Endothelial cell of umbilical vein (primary cell): ENCODE results near the gene TSKU.

Experiments used
- GATA2 ChIP-seq: IDR thresholded peaks from 2 replicates; pipeline ENCODE4 v1.7.0; 2011; ENCODE audit warnings: low read depth, mild to moderate bottlenecking, moderate library complexity, mixed read lengths, low read length; ENCODE audit not compliant: insufficient read length, insufficient read depth
- POLR2A ChIP-seq: IDR thresholded peaks from 2 replicates; pipeline ENCODE4 v1.6.1; 2012; ENCODE audit warnings: low read depth, mild to moderate bottlenecking, control low read depth, low read length
- TF ChIP-seq, protein P1 (sequence below), 2 donors: IDR thresholded peaks; 1 replicate in 1 of 2; 2 replicates in 1 of 2; pipeline ENCODE4 v1.5.1; 2011; ENCODE audit warnings: low read length in 2 of 2, mild to moderate bottlenecking in 2 of 2, moderate library complexity in 2 of 2, control low read depth in 1 of 2, inconsistent platforms in 1 of 2, low read depth in 1 of 2; ENCODE audit not compliant: insufficient read depth in 1 of 2; ENCODE audit errors: extremely low read depth in 1 of 2
- TF ChIP-seq, protein P2 (sequence below): IDR thresholded peaks from 2 replicates; pipeline ENCODE4 v1.6.1; 2011; ENCODE audit not compliant: insufficient read depth, insufficient read length

GRCh38 chr11:76814414-76814813 lies 31.3 kb downstream of the TSKU start:
- TF ChIP-seq, protein P1, sequence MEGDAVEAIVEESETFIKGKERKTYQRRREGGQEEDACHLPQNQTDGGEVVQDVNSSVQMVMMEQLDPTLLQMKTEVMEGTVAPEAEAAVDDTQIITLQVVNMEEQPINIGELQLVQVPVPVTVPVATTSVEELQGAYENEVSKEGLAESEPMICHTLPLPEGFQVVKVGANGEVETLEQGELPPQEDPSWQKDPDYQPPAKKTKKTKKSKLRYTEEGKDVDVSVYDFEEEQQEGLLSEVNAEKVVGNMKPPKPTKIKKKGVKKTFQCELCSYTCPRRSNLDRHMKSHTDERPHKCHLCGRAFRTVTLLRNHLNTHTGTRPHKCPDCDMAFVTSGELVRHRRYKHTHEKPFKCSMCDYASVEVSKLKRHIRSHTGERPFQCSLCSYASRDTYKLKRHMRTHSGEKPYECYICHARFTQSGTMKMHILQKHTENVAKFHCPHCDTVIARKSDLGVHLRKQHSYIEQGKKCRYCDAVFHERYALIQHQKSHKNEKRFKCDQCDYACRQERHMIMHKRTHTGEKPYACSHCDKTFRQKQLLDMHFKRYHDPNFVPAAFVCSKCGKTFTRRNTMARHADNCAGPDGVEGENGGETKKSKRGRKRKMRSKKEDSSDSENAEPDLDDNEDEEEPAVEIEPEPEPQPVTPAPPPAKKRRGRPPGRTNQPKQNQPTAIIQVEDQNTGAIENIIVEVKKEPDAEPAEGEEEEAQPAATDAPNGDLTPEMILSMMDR (IDR thresholded peaks at IDR 0.05; ENCODE audit: extremely low read depth in 1 of 2, insufficient read depth in 1 of 2, low read depth in 1 of 2, low read length in 2 of 2), result no peak
- TF ChIP-seq GATA2 (no peak), POLR2A (no peak)
- TF ChIP-seq, protein P2, sequence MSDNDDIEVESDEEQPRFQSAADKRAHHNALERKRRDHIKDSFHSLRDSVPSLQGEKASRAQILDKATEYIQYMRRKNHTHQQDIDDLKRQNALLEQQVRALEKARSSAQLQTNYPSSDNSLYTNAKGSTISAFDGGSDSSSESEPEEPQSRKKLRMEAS, result no peak
